Neural cell (in vitro differentiated cells): Measurements from ENCODE around the gene RAD23B. TPM values are rescaled to one million over a fixed set of nuclear protein-coding genes. Genes with fewer than 3 reads are reported as not detected.

Experiments used
- H2AFZ ChIP-seq: fragments of 200-600, 300-800 bp; sonication (generic), shearing (Covaris generic); 2 replicates; pipeline ENCODE4 v1.6.0; 2014; ENCODE audit warnings: low read depth, mild to moderate bottlenecking, antibody characterized with exemption, low read length, moderate library complexity
- H3F3A ChIP-seq: fragments of 200-600 bp; shearing (Covaris generic); 2 replicates; pipeline ENCODE4 v1.6.1; 2016; ENCODE audit warnings: mild to moderate bottlenecking, moderate library complexity, mixed read lengths, antibody characterized with exemption, low read length; ENCODE audit not compliant: insufficient read depth, poor library complexity, severe bottlenecking
- H3K27ac ChIP-seq: fragments of 200-600, 300-800 bp; sonication (generic), shearing (Covaris generic); 2 replicates; pipeline ENCODE4 v1.5.1; 2014; ENCODE audit warnings: mild to moderate bottlenecking, low read length, moderate library complexity
- H3K27me3 ChIP-seq: fragments of 300-800, 200-600 bp; sonication (generic), shearing (Covaris generic); 2 replicates; pipeline ENCODE4 v1.6.0; 2014; ENCODE audit warnings: mild to moderate bottlenecking, low read depth, low read length, moderate library complexity; ENCODE audit not compliant: insufficient read depth
- H3K36me3 ChIP-seq: fragments of 300-800, 200-600 bp; sonication (generic), shearing (Covaris generic); 2 replicates; pipeline ENCODE4 v1.5.1; 2014; ENCODE audit warnings: mild to moderate bottlenecking, antibody characterized with exemption, low read length, moderate library complexity; ENCODE audit not compliant: insufficient read depth
- H3K4me2 ChIP-seq: fragments of 300-800, 200-600 bp; sonication (generic), shearing (Covaris generic); 2 replicates; pipeline ENCODE4 v1.6.0; 2014; ENCODE audit warnings: mild to moderate bottlenecking, low read length
- H3K4me3 ChIP-seq: fragments of 300-800, 200-600 bp; sonication (generic), shearing (Covaris generic); 2 replicates; pipeline ENCODE4 v1.5.1; 2014; ENCODE audit warnings: mild to moderate bottlenecking, low read length, moderate library complexity
- H3K79me2 ChIP-seq: fragments of 200-600 bp; shearing (Covaris generic); replicated peaks from 2 replicates; pipeline ENCODE4 v1.6.0; 2014; ENCODE audit warnings: mild to moderate bottlenecking, low read length, moderate library complexity; ENCODE audit not compliant: insufficient read depth
- H3K9ac ChIP-seq: fragments of 300-800, 200-600 bp; sonication (generic), shearing (Covaris generic); 2 replicates; pipeline ENCODE4 v1.6.1; 2016; ENCODE audit warnings: mild to moderate bottlenecking, low read length, mixed read lengths
- H3K9me2 ChIP-seq: fragments of 200-600 bp; shearing (Covaris generic); 2 replicates; pipeline ENCODE4 v1.6.1; 2016; ENCODE audit warnings: mild to moderate bottlenecking, low read length, mixed read lengths; ENCODE audit not compliant: insufficient read depth
- H3K9me3 ChIP-seq: fragments of 200-600, 300-800 bp; sonication (generic), shearing (Covaris generic); 2 replicates; pipeline ENCODE4 v1.6.1; 2016; ENCODE audit warnings: mild to moderate bottlenecking, mixed run types, low read length, moderate library complexity, mixed read lengths
- H4K20me1 ChIP-seq: fragments of 200-600 bp; shearing (Covaris generic); 2 replicates; pipeline ENCODE4 v1.6.1; 2016; ENCODE audit warnings: mild to moderate bottlenecking, mixed run types; ENCODE audit not compliant: insufficient read depth
- CTCF ChIP-seq: fragments of 450-650 bp; IDR thresholded peaks from 2 replicates; pipeline ENCODE4 v1.5.1; 2014; ENCODE audit warnings: antibody characterized with exemption, mild to moderate bottlenecking, moderate library complexity; ENCODE audit not compliant: poor library complexity, severe bottlenecking
- EP300 ChIP-seq: fragments of 450-650 bp; conservative IDR thresholded peaks from 2 replicates; pipeline ENCODE4 v1.6.1; 2014; ENCODE audit warnings: antibody characterized with exemption, mild to moderate bottlenecking, moderate library complexity; ENCODE audit not compliant: poor library complexity, severe bottlenecking
- EZH2 ChIP-seq: fragments of 200-600, 300-800 bp; shearing (Covaris generic), sonication (generic); IDR thresholded peaks from 2 replicates; pipeline ENCODE4 v1.6.1; 2014; ENCODE audit warnings: antibody characterized with exemption, low read length, borderline replicate concordance, mild to moderate bottlenecking; ENCODE audit not compliant: insufficient read depth, poor library complexity, severe bottlenecking
- MXI1 ChIP-seq: fragments of 450-650 bp; conservative IDR thresholded peaks from 2 replicates; pipeline ENCODE4 v1.6.1; 2014; ENCODE audit warnings: antibody characterized with exemption, mild to moderate bottlenecking; ENCODE audit not compliant: poor library complexity, severe bottlenecking
- POLR2AphosphoS5 ChIP-seq: IDR thresholded peaks from 2 replicates; pipeline ENCODE4 v1.6.1; 2012
- RAD21 ChIP-seq: fragments of 450-650 bp; conservative IDR thresholded peaks from 2 replicates; pipeline ENCODE4 v1.6.1; 2014; ENCODE audit warnings: antibody characterized with exemption, mild to moderate bottlenecking, moderate library complexity
- REST ChIP-seq: IDR thresholded peaks from 2 replicates; pipeline ENCODE4 v1.6.1; 2012; ENCODE audit warnings: borderline replicate concordance
- SMC3 ChIP-seq: fragments of 450-650 bp; conservative IDR thresholded peaks from 2 replicates; pipeline ENCODE4 v1.6.1; 2014; ENCODE audit warnings: antibody characterized with exemption, mild to moderate bottlenecking, moderate library complexity; ENCODE audit not compliant: poor library complexity
- TAF1 ChIP-seq: IDR thresholded peaks from 2 replicates; pipeline ENCODE4 v1.6.1; 2012; ENCODE audit warnings: low read depth
- polyA plus RNA-seq: library from polyadenylated mRNA; depleted of rRNA; stranded (reverse); fragments of >200 nt; gene quantifications from 2 replicates; pipeline ENCODE4 v1.2.3, GENCODE V29; 2014

The RAD23B gene
- polyA plus RNA-seq, 1 donor from 2014 or later, result 97.3 TPM

- Histone ChIP-seq H3K4me3 (no peak overlapping the region), H2AFZ (no peak overlapping the region), H3K9me2 (no peaks in the 10 kb centered on the region), H3K4me2 (no peak overlapping the region), H3K27ac (no peak overlapping the region), H3F3A (no peaks in the 10 kb centered on the region), H4K20me1 (no peaks in the 10 kb centered on the region), H3K79me2 (peaks cover 27% of the 10 kb centered on the region), H3K9me3 (no peaks in the 10 kb centered on the region), H3K36me3 (peaks cover 5% of the 10 kb centered on the region), H3K27me3 (no peaks in the 10 kb centered on the region), H3K9ac (no peak overlapping the region)
- TF ChIP-seq REST (no peak), POLR2AphosphoS5 (no peak), CTCF (no peak), RAD21 (no peak)
These were observed 33.9 kb downstream of the RAD23B start for GRCh38 chr9:107316795-107317661.

- TF ChIP-seq POLR2AphosphoS5, result no peak
- TF ChIP-seq REST, result no peak
- TF ChIP-seq TAF1, result no peak
- no peak for TF ChIP-seq MXI1
- no peak for TF ChIP-seq RAD21
- no peak for TF ChIP-seq SMC3
- no peak for TF ChIP-seq EP300
- no peak for TF ChIP-seq EZH2
- H3K4me3 ChIP-seq, result no peak overlapping the region
- no peaks in the 10 kb centered on the region for H3F3A ChIP-seq
- peaks cover 23% of the 10 kb centered on the region for H3K79me2 ChIP-seq
- H3K27me3 ChIP-seq, result no peaks in the 10 kb centered on the region
- no peak overlapping the region for H3K27ac ChIP-seq
- no peak overlapping the region for H3K4me2 ChIP-seq
- H3K9ac ChIP-seq, result no peak overlapping the region
- H3K36me3 ChIP-seq, result peaks cover 19% of the 10 kb centered on the region
- no peaks in the 10 kb centered on the region for H3K9me2 ChIP-seq
- no peaks in the 10 kb centered on the region for H4K20me1 ChIP-seq
- peaks cover 4% of the 10 kb centered on the region for H3K9me3 ChIP-seq
- H2AFZ ChIP-seq, result no peak overlapping the region
These were observed 39.6 kb downstream of the RAD23B start for GRCh38 chr9:107322643-107323042.
